ENCODE results near the gene MCTP1. TPM values are rescaled to one million over a fixed set of nuclear protein-coding genes. Genes with fewer than 3 reads are reported as not detected.

The MCTP1 gene
- polyA plus RNA-seq, 2 donors, result 0.91 to 0.92 TPM

- H3K27me3 ChIP-seq (ENCODE audit: control insufficient read depth in 1 of 2, insufficient read depth in 2 of 2, low read length in 2 of 2), result no peaks in the 10 kb centered on the region
- H3K4me3 ChIP-seq (ENCODE audit: low read depth in 1 of 2, low read length in 2 of 2), result no peak overlapping the region
- H3K36me3 ChIP-seq (ENCODE audit: control insufficient read depth in 2 of 2, insufficient read depth in 2 of 2, low read length in 1 of 2), result no peaks in the 10 kb centered on the region
- no peaks in the 10 kb centered on the region for H3K4me1 ChIP-seq (ENCODE audit: control insufficient read depth in 2 of 2, insufficient read depth in 2 of 2, low read length in 1 of 2)
- H3K9me3 ChIP-seq (ENCODE audit: control insufficient read depth in 2 of 2, insufficient read depth in 1 of 2, low read depth in 1 of 2, low read length in 1 of 2), result no peaks in the 10 kb centered on the region
- WGBS, 2 donors, result 88 to 95% methylated on average over 2 of the region's 2 CpGs
- H3K27ac ChIP-seq (ENCODE audit: low read depth in 2 of 2, low read length in 1 of 2), result no peak overlapping the region
These were observed 206.0 kb downstream of the MCTP1 start for GRCh38 chr5:95078868-95079267.

GRCh38 chr5:95076395-95077185 is 208.3 kb downstream of the MCTP1 start:
- 73% methylated on average over 8 of the region's 8 CpGs for WGBS, 2 donors
- Histone ChIP-seq H3K27me3 (ENCODE audit: control insufficient read depth in 1 of 2, insufficient read depth in 2 of 2, low read length in 2 of 2) (no peaks in the 10 kb centered on the region), H3K9me3 (ENCODE audit: control insufficient read depth in 2 of 2, insufficient read depth in 1 of 2, low read depth in 1 of 2, low read length in 1 of 2) (no peaks in the 10 kb centered on the region), H3K4me1 (ENCODE audit: control insufficient read depth in 2 of 2, insufficient read depth in 2 of 2, low read length in 1 of 2) (no peaks in the 10 kb centered on the region), H3K4me3 (ENCODE audit: low read depth in 1 of 2, low read length in 2 of 2) (no peak overlapping the region), H3K27ac (ENCODE audit: low read depth in 2 of 2, low read length in 1 of 2) (no peak overlapping the region), H3K36me3 (ENCODE audit: control insufficient read depth in 2 of 2, insufficient read depth in 2 of 2, low read length in 1 of 2) (no peaks in the 10 kb centered on the region)

- 91 to 92% methylated on average over 1 of the region's 1 CpG for WGBS, 2 donors
These were observed 209.8 kb downstream of the MCTP1 start for GRCh38 chr5:95075111-95075510.

GRCh38 chr5:95072281-95072680 is 212.6 kb downstream of the MCTP1 start:
- Histone ChIP-seq H3K4me3 (ENCODE audit: low read depth in 1 of 2, low read length in 2 of 2) (no peak overlapping the region), H3K4me1 (ENCODE audit: control insufficient read depth in 2 of 2, insufficient read depth in 2 of 2, low read length in 1 of 2) (no peaks in the 10 kb centered on the region), H3K27me3 (ENCODE audit: control insufficient read depth in 1 of 2, insufficient read depth in 2 of 2, low read length in 2 of 2) (no peaks in the 10 kb centered on the region), H3K9me3 (ENCODE audit: control insufficient read depth in 2 of 2, insufficient read depth in 1 of 2, low read depth in 1 of 2, low read length in 1 of 2) (peaks cover 0 to 5% of the 10 kb centered on the region in 2 donors), H3K36me3 (ENCODE audit: control insufficient read depth in 2 of 2, insufficient read depth in 2 of 2, low read length in 1 of 2) (no peaks in the 10 kb centered on the region), H3K27ac (ENCODE audit: low read depth in 2 of 2, low read length in 1 of 2) (no peak overlapping the region)

More at GRCh38 chr5:95075111-95075510, 209.8 kb downstream of the MCTP1 start:
- no peaks in the 10 kb centered on the region for H3K4me1 ChIP-seq (ENCODE audit: control insufficient read depth in 2 of 2, insufficient read depth in 2 of 2, low read length in 1 of 2)
- no peak overlapping the region for H3K4me3 ChIP-seq (ENCODE audit: low read depth in 1 of 2, low read length in 2 of 2)
- no peaks in the 10 kb centered on the region for H3K27me3 ChIP-seq (ENCODE audit: control insufficient read depth in 1 of 2, insufficient read depth in 2 of 2, low read length in 2 of 2)
- no peaks in the 10 kb centered on the region for H3K36me3 ChIP-seq (ENCODE audit: control insufficient read depth in 2 of 2, insufficient read depth in 2 of 2, low read length in 1 of 2)
- H3K27ac ChIP-seq (ENCODE audit: low read depth in 2 of 2, low read length in 1 of 2), result no peak overlapping the region
- H3K9me3 ChIP-seq (ENCODE audit: control insufficient read depth in 2 of 2, insufficient read depth in 1 of 2, low read depth in 1 of 2, low read length in 1 of 2), result peaks cover 0 to 5% of the 10 kb centered on the region in 2 donors

- Histone ChIP-seq H3K9me3 (ENCODE audit: control insufficient read depth in 2 of 2, insufficient read depth in 1 of 2, low read depth in 1 of 2, low read length in 1 of 2) (peaks cover 0 to 5% of the 10 kb centered on the region in 2 donors), H3K27me3 (ENCODE audit: control insufficient read depth in 1 of 2, insufficient read depth in 2 of 2, low read length in 2 of 2) (no peaks in the 10 kb centered on the region), H3K27ac (ENCODE audit: low read depth in 2 of 2, low read length in 1 of 2) (no peak overlapping the region), H3K36me3 (ENCODE audit: control insufficient read depth in 2 of 2, insufficient read depth in 2 of 2, low read length in 1 of 2) (no peaks in the 10 kb centered on the region), H3K4me3 (ENCODE audit: low read depth in 1 of 2, low read length in 2 of 2) (no peak overlapping the region), H3K4me1 (ENCODE audit: control insufficient read depth in 2 of 2, insufficient read depth in 2 of 2, low read length in 1 of 2) (no peaks in the 10 kb centered on the region)
- 80 to 82% methylated on average over 5 of the region's 5 CpGs for WGBS, 2 donors
These were observed 214.0 kb downstream of the MCTP1 start for GRCh38 chr5:95070866-95071265.

GRCh38 chr5:95070453-95070852 is 214.4 kb downstream of the MCTP1 start:
- no peaks in the 10 kb centered on the region for H3K27me3 ChIP-seq (ENCODE audit: control insufficient read depth in 1 of 2, insufficient read depth in 2 of 2, low read length in 2 of 2)
- no peaks in the 10 kb centered on the region for H3K36me3 ChIP-seq (ENCODE audit: control insufficient read depth in 2 of 2, insufficient read depth in 2 of 2, low read length in 1 of 2)
- no peak overlapping the region for H3K4me3 ChIP-seq (ENCODE audit: low read depth in 1 of 2, low read length in 2 of 2)
- WGBS, 2 donors, result 93% methylated on average over 2 of the region's 2 CpGs
- peaks cover 0 to 5% of the 10 kb centered on the region in 2 donors for H3K9me3 ChIP-seq (ENCODE audit: control insufficient read depth in 2 of 2, insufficient read depth in 1 of 2, low read depth in 1 of 2, low read length in 1 of 2)
- no peak overlapping the region for H3K27ac ChIP-seq (ENCODE audit: low read depth in 2 of 2, low read length in 1 of 2)
- H3K4me1 ChIP-seq (ENCODE audit: control insufficient read depth in 2 of 2, insufficient read depth in 2 of 2, low read length in 1 of 2), result no peaks in the 10 kb centered on the region

- H3K4me3 ChIP-seq (ENCODE audit: low read depth in 1 of 2, low read length in 2 of 2), result no peak overlapping the region
- 68 to 76% methylated on average over 5 of the region's 5 CpGs for WGBS, 2 donors
- no peak overlapping the region for H3K27ac ChIP-seq (ENCODE audit: low read depth in 2 of 2, low read length in 1 of 2)
- H3K27me3 ChIP-seq (ENCODE audit: control insufficient read depth in 1 of 2, insufficient read depth in 2 of 2, low read length in 2 of 2), result no peaks in the 10 kb centered on the region
- no peaks in the 10 kb centered on the region for H3K4me1 ChIP-seq (ENCODE audit: control insufficient read depth in 2 of 2, insufficient read depth in 2 of 2, low read length in 1 of 2)
- no peaks in the 10 kb centered on the region for H3K36me3 ChIP-seq (ENCODE audit: control insufficient read depth in 2 of 2, insufficient read depth in 2 of 2, low read length in 1 of 2)
- H3K9me3 ChIP-seq (ENCODE audit: control insufficient read depth in 2 of 2, insufficient read depth in 1 of 2, low read depth in 1 of 2, low read length in 1 of 2), result peaks cover 0 to 5% of the 10 kb centered on the region in 2 donors
These were observed 214.9 kb downstream of the MCTP1 start for GRCh38 chr5:95069948-95070347.

GRCh38 chr5:95069021-95069420 is 215.9 kb downstream of the MCTP1 start:
- Histone ChIP-seq H3K4me1 (ENCODE audit: control insufficient read depth in 2 of 2, insufficient read depth in 2 of 2, low read length in 1 of 2) (no peaks in the 10 kb centered on the region), H3K27me3 (ENCODE audit: control insufficient read depth in 1 of 2, insufficient read depth in 2 of 2, low read length in 2 of 2) (no peaks in the 10 kb centered on the region), H3K27ac (ENCODE audit: low read depth in 2 of 2, low read length in 1 of 2) (no peak overlapping the region), H3K36me3 (ENCODE audit: control insufficient read depth in 2 of 2, insufficient read depth in 2 of 2, low read length in 1 of 2) (no peaks in the 10 kb centered on the region), H3K9me3 (ENCODE audit: control insufficient read depth in 2 of 2, insufficient read depth in 1 of 2, low read depth in 1 of 2, low read length in 1 of 2) (peaks cover 0 to 5% of the 10 kb centered on the region in 2 donors), H3K4me3 (ENCODE audit: low read depth in 1 of 2, low read length in 2 of 2) (no peak overlapping the region)
- WGBS, 2 donors, result 65 to 76% methylated on average over 2 of the region's 2 CpGs

- Histone ChIP-seq H3K27ac (ENCODE audit: low read depth in 2 of 2, low read length in 1 of 2) (no peak overlapping the region), H3K9me3 (ENCODE audit: control insufficient read depth in 2 of 2, insufficient read depth in 1 of 2, low read depth in 1 of 2, low read length in 1 of 2) (peaks cover 0 to 5% of the 10 kb centered on the region in 2 donors), H3K4me3 (ENCODE audit: low read depth in 1 of 2, low read length in 2 of 2) (no peak overlapping the region), H3K4me1 (ENCODE audit: control insufficient read depth in 2 of 2, insufficient read depth in 2 of 2, low read length in 1 of 2) (no peaks in the 10 kb centered on the region), H3K36me3 (ENCODE audit: control insufficient read depth in 2 of 2, insufficient read depth in 2 of 2, low read length in 1 of 2) (no peaks in the 10 kb centered on the region), H3K27me3 (ENCODE audit: control insufficient read depth in 1 of 2, insufficient read depth in 2 of 2, low read length in 2 of 2) (no peaks in the 10 kb centered on the region)
- whole genome bisulfite sequencing, 2 donors, result 66 to 73% methylated on average over 7 of the region's 7 CpGs
These were observed 216.5 kb downstream of the MCTP1 start for GRCh38 chr5:95068289-95068910.

GRCh38 chr5:95066048-95066447 is 218.8 kb downstream of the MCTP1 start:
- H3K4me3 ChIP-seq (ENCODE audit: low read depth in 1 of 2, low read length in 2 of 2), result no peak overlapping the region
- H3K9me3 ChIP-seq (ENCODE audit: control insufficient read depth in 2 of 2, insufficient read depth in 1 of 2, low read depth in 1 of 2, low read length in 1 of 2), result peaks cover 0 to 5% of the 10 kb centered on the region in 2 donors
- WGBS, 2 donors, result 25 to 31% methylated on average over 1 of the region's 1 CpG
- H3K27ac ChIP-seq (ENCODE audit: low read depth in 2 of 2, low read length in 1 of 2), result no peak overlapping the region
- H3K4me1 ChIP-seq (ENCODE audit: control insufficient read depth in 2 of 2, insufficient read depth in 2 of 2, low read length in 1 of 2), result no peaks in the 10 kb centered on the region
- H3K27me3 ChIP-seq (ENCODE audit: control insufficient read depth in 1 of 2, insufficient read depth in 2 of 2, low read length in 2 of 2), result no peaks in the 10 kb centered on the region
- H3K36me3 ChIP-seq (ENCODE audit: control insufficient read depth in 2 of 2, insufficient read depth in 2 of 2, low read length in 1 of 2), result no peaks in the 10 kb centered on the region
